Measurements from ENCODE around the gene ZNF362.

The ZNF362 gene

GRCh38 chr1:33348194-33348593, 91.9 kb downstream of the ZNF362 start:
- no peaks in the 10 kb centered on the region for H3K27me3 ChIP-seq (ENCODE audit: insufficient read depth, poor library complexity, severe bottlenecking)
- no peak overlapping the region for H3K27ac ChIP-seq (replicated peaks)
- DNase-seq (ENCODE audit: low read depth in 1 of 2, low spot score in 1 of 2): no peak
- peak overlapping the region; percentile 59 for H3K4me3 ChIP-seq (replicated peaks; ENCODE audit: insufficient read depth, low read length)
- no peak for TF ChIP-seq GABPA (IDR thresholded peaks at IDR 0.05; ENCODE audit: low read depth)
- TF ChIP-seq CTCF (IDR thresholded peaks at IDR 0.05; ENCODE audit: insufficient read depth, low read length): no peak
- TF ChIP-seq, protein P1, sequence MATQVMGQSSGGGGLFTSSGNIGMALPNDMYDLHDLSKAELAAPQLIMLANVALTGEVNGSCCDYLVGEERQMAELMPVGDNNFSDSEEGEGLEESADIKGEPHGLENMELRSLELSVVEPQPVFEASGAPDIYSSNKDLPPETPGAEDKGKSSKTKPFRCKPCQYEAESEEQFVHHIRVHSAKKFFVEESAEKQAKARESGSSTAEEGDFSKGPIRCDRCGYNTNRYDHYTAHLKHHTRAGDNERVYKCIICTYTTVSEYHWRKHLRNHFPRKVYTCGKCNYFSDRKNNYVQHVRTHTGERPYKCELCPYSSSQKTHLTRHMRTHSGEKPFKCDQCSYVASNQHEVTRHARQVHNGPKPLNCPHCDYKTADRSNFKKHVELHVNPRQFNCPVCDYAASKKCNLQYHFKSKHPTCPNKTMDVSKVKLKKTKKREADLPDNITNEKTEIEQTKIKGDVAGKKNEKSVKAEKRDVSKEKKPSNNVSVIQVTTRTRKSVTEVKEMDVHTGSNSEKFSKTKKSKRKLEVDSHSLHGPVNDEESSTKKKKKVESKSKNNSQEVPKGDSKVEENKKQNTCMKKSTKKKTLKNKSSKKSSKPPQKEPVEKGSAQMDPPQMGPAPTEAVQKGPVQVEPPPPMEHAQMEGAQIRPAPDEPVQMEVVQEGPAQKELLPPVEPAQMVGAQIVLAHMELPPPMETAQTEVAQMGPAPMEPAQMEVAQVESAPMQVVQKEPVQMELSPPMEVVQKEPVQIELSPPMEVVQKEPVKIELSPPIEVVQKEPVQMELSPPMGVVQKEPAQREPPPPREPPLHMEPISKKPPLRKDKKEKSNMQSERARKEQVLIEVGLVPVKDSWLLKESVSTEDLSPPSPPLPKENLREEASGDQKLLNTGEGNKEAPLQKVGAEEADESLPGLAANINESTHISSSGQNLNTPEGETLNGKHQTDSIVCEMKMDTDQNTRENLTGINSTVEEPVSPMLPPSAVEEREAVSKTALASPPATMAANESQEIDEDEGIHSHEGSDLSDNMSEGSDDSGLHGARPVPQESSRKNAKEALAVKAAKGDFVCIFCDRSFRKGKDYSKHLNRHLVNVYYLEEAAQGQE (IDR thresholded peaks at IDR 0.05; ENCODE audit: insufficient replicate concordance, low read depth): no peak
- no peak for TF ChIP-seq POLR2AphosphoS5 (IDR thresholded peaks at IDR 0.05; ENCODE audit: low read depth)
- no peak for TF ChIP-seq SPI1 (IDR thresholded peaks at IDR 0.05; ENCODE audit: borderline replicate concordance, low read depth)

GRCh38 chr1:33348676-33349080, 92.4 kb downstream of the ZNF362 start:
- TF ChIP-seq, protein P1 (IDR thresholded peaks at IDR 0.05; ENCODE audit: insufficient replicate concordance, low read depth): no peak
- no peak for TF ChIP-seq SPI1 (IDR thresholded peaks at IDR 0.05; ENCODE audit: borderline replicate concordance, low read depth)
- TF ChIP-seq POLR2AphosphoS5 (IDR thresholded peaks at IDR 0.05; ENCODE audit: low read depth): no peak
- TF ChIP-seq CTCF (IDR thresholded peaks at IDR 0.05; ENCODE audit: insufficient read depth, low read length): no peak
- TF ChIP-seq GABPA (IDR thresholded peaks at IDR 0.05; ENCODE audit: low read depth): no peak
- no peak for DNase-seq (ENCODE audit: low read depth in 1 of 2, low spot score in 1 of 2)
- H3K27ac ChIP-seq (replicated peaks): peak overlapping the region; percentile 46
- peak overlapping the region; percentile 59 for H3K4me3 ChIP-seq (replicated peaks; ENCODE audit: insufficient read depth, low read length)
- H3K27me3 ChIP-seq (ENCODE audit: insufficient read depth, poor library complexity, severe bottlenecking): no peaks in the 10 kb centered on the region

- DNase-seq (ENCODE audit: low read depth in 1 of 2, low spot score in 1 of 2): peak in 1 of 2 experiments; percentile 49
- Histone ChIP-seq H3K4me3 (replicated peaks; ENCODE audit: insufficient read depth, low read length) (peak overlapping the region; percentile 59), H3K27ac (replicated peaks) (peak overlapping the region; percentile 46), H3K27me3 (ENCODE audit: insufficient read depth, poor library complexity, severe bottlenecking) (no peaks in the 10 kb centered on the region)
- TF ChIP-seq SPI1 (IDR thresholded peaks at IDR 0.05; ENCODE audit: borderline replicate concordance, low read depth) (no peak), GABPA (IDR thresholded peaks at IDR 0.05; ENCODE audit: low read depth) (no peak)
These were observed 92.9 kb downstream of the ZNF362 start for GRCh38 chr1:33349081-33349759.

DNA sequence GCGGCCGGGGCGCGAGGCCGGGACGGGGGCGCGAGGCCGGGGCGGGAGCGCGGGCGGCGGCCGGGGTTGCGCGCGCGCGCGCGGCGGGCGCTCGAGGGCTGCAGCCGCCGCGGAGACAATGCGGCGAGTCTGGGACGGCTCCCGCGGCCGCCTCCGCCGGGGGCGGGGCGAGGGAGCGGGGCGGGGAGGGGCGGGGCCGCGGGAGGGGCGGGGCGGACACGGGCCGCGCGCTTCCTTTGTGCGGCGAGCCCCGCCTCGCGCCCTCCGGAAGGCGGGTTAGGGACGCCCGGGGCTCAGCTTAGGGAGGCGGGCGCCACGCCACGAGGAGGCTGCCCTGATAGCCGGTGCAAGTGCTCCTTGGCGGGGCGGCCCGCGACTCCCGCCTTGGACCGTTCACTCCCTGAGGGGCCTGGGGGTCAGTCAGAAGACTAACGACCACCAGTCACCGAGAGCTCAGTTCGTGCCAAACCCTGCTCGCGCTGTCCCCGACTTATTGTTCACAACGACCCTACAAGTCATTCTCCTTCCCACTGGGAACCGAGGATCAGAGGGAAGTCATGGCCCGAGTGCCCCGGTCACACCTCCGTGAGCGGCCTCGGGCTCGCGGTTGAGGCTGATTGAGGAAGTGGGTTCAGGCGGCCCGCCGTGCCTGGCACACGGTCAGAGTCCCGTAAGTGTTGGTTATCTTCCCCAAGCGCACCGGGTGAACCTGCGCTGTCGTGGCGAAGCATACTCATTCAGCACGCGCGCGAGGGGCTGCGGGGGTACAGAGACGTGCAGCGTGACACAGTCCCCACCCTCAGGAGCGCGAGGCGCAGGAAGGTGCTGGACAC, 93.7 kb downstream of the ZNF362 start:
- peak in 1 of 2 experiments; percentile 87 for DNase-seq (ENCODE audit: low read depth in 1 of 2, low spot score in 1 of 2)
- peak overlapping the region; percentile 97 for H3K27ac ChIP-seq (replicated peaks)
- TF ChIP-seq SPI1 (IDR thresholded peaks at IDR 0.05; ENCODE audit: borderline replicate concordance, low read depth) (peak; percentile 95), GABPA (IDR thresholded peaks at IDR 0.05; ENCODE audit: low read depth) (no peak), POLR2AphosphoS5 (IDR thresholded peaks at IDR 0.05; ENCODE audit: low read depth) (peak; percentile 69)
- TF ChIP-seq, protein P1 (IDR thresholded peaks at IDR 0.05; ENCODE audit: insufficient replicate concordance, low read depth): no peak
- H3K27me3 ChIP-seq (ENCODE audit: insufficient read depth, poor library complexity, severe bottlenecking): no peaks in the 10 kb centered on the region
- H3K4me3 ChIP-seq (replicated peaks; ENCODE audit: insufficient read depth, low read length): peak overlapping the region; percentile 23

Data from HL-60 (cell line).